HepG2 (cell line): ENCODE results near the gene TEKT2. TPM values are rescaled to one million over a fixed set of nuclear protein-coding genes. Genes with fewer than 3 reads are reported as not detected.

Source experiments
- ARNTL ChIP-seq: sonication (generic); formaldehyde crosslinking; IDR thresholded peaks from 2 replicates; pipeline ENCODE4 v1.4.0; 2020; ENCODE audit warnings: mild to moderate bottlenecking, missing genetic modification reagents
- BRCA1 ChIP-seq: sonication (generic); formaldehyde crosslinking; IDR thresholded peaks from 2 replicates; pipeline ENCODE4 v1.4.0; 2020; ENCODE audit warnings: missing genetic modification reagents
- CEBPZ ChIP-seq: IDR thresholded peaks from 2 replicates; pipeline ENCODE4 v1.6.1; 2012; ENCODE audit warnings: low read length, improper control_type of control experiment
- CTCF ChIP-seq: sonication (generic); formaldehyde crosslinking; IDR thresholded peaks from 2 replicates; pipeline ENCODE4 v1.5.0; 2020; ENCODE audit warnings: mild to moderate bottlenecking, missing genetic modification reagents, moderate library complexity
- ELF1 ChIP-seq: sonication (generic); formaldehyde crosslinking; IDR thresholded peaks from 2 replicates; pipeline ENCODE4 v1.4.0; 2020; ENCODE audit warnings: missing genetic modification reagents
- GABPA ChIP-seq, 2 experiments: IDR thresholded peaks; 2 replicates each; pipeline ENCODE4 v1.6.1; 2011 to 2016; ENCODE audit warnings: low read depth in 2 of 2, low read length in 1 of 2, missing biosample characterization in 1 of 2, missing genetic modification characterization in 1 of 2
- JUNB ChIP-seq: sonication (generic); formaldehyde crosslinking; IDR thresholded peaks from 2 replicates; pipeline ENCODE4 v1.8.0; 2022; ENCODE audit warnings: missing genetic modification reagents, mild to moderate bottlenecking, borderline replicate concordance
- NFYC ChIP-seq: IDR thresholded peaks from 2 replicates; pipeline ENCODE4 v1.6.1; 2016; ENCODE audit warnings: missing genetic modification reagents, missing compliant biosample characterization
- NRL ChIP-seq: sonication (generic); formaldehyde crosslinking; IDR thresholded peaks from 2 replicates; pipeline ENCODE4 v1.5.0; 2020; ENCODE audit warnings: missing genetic modification reagents, mild to moderate bottlenecking, moderate library complexity, borderline replicate concordance
- RXRA ChIP-seq: sonication (generic); formaldehyde crosslinking; IDR thresholded peaks from 2 replicates; pipeline ENCODE4 v1.5.1; 2020; ENCODE audit warnings: missing genetic modification reagents
- TEAD3 ChIP-seq: optimal IDR thresholded peaks from 2 replicates; pipeline ENCODE3; 2016; ENCODE audit warnings: borderline replicate concordance
- TFDP2 ChIP-seq: sonication (generic); formaldehyde crosslinking; IDR thresholded peaks from 2 replicates; pipeline ENCODE4 v1.4.0; 2020; ENCODE audit warnings: missing genetic modification reagents
- TGIF2 ChIP-seq: IDR thresholded peaks from 2 replicates; pipeline ENCODE4 v1.6.1; 2016; ENCODE audit warnings: control low read depth, missing compliant biosample characterization
- ZNF142 ChIP-seq: sonication (generic); formaldehyde crosslinking; IDR thresholded peaks from 2 replicates; pipeline ENCODE4 v1.4.0; 2020; ENCODE audit warnings: missing genetic modification reagents
- ZNF329 ChIP-seq: sonication (generic); formaldehyde crosslinking; IDR thresholded peaks from 2 replicates; pipeline ENCODE4 v1.9.0; 2021; ENCODE audit warnings: low read depth, mild to moderate bottlenecking, missing genetic modification reagents
- ZNF570 ChIP-seq: sonication (generic); formaldehyde crosslinking; IDR thresholded peaks from 2 replicates; pipeline ENCODE4 v1.4.0; 2020; ENCODE audit warnings: mild to moderate bottlenecking, missing genetic modification reagents, borderline replicate concordance
- ZNF576 ChIP-seq: sonication (generic); formaldehyde crosslinking; IDR thresholded peaks from 2 replicates; pipeline ENCODE4 v1.4.0; 2020; ENCODE audit warnings: mild to moderate bottlenecking, missing genetic modification reagents
- polyA plus RNA-seq, 8 experiments: library from polyadenylated mRNA; depleted of rRNA in 3 of 8; stranded (reverse) in 7 of 8; unstranded in 1 of 8; fragments of >200 nt; fragmentation: Illumina TruSeq in 4 of 8; extraction: Trizol in 4 of 8; gene quantifications; 2 replicates each; pipeline versions ENCODE4 v1.2.1 to v1.2.3, GENCODE V29; 2011 to 2016; ENCODE audit warnings: low read depth in 4 of 8, missing spikeins in 1 of 8, mixed read lengths in 1 of 8; ENCODE audit not compliant: insufficient read depth in 1 of 8
- total RNA-seq, 5 experiments: library from RNA; depleted of rRNA; stranded (reverse); fragments of >200 nt; fragmentation: Illumina TruSeq; extraction: Trizol; gene quantifications; 2 replicates each; pipeline ENCODE4 v1.2.3, GENCODE V29; 2016; ENCODE audit warnings: low read depth in 1 of 5

Gene TEKT2
- total and polyA plus RNA-seq, 2 of the 13 experiments (the other 11 are each of a cell fraction or from before 2014, with no cell fraction given) = 0.31 to 0.38 TPM

GRCh38 chr1:36099681-36100341, 15.9 kb downstream of the TEKT2 start (continued):
- TF ChIP-seq ZNF142 (CRISPR knock-in tag) = no peak
- TF ChIP-seq ELF1 (CRISPR knock-in tag) = no peak
- no peak for TF ChIP-seq GABPA (IDR thresholded peaks at IDR 0.05; ENCODE audit: low read depth, low read length)
- no peak for TF ChIP-seq GABPA (CRISPR knock-in tag; IDR thresholded peaks at IDR 0.05; ENCODE audit: low read depth)
- TF ChIP-seq TFDP2 = no peak
- no peak for TF ChIP-seq NFYC (CRISPR knock-in tag)
- TF ChIP-seq CEBPZ = no peak
- TF ChIP-seq ZNF576 (CRISPR knock-in tag) = peak; percentile 86; the same call in 1 of the 2 replicates
- no peak for TF ChIP-seq TEAD3 (CRISPR knock-in tag)
- peak; percentile 86 for TF ChIP-seq CTCF (CRISPR knock-in tag)
- TF ChIP-seq ZNF329 (CRISPR knock-in tag) = 0 out of 2 replicates have a peak, but pooled peaks have one; percentile 6
- peak; percentile 18; the same call in 1 of the 2 replicates for TF ChIP-seq NRL (CRISPR knock-in tag)
- TF ChIP-seq ARNTL (CRISPR knock-in tag) = no peak
- no peak for TF ChIP-seq BRCA1 (CRISPR knock-in tag)
- no peak for TF ChIP-seq JUNB (CRISPR knock-in tag)
- no peak for TF ChIP-seq ZNF570
- TF ChIP-seq TGIF2 (CRISPR knock-in tag) = no peak
- TF ChIP-seq RXRA (CRISPR knock-in tag) = 0 out of 2 replicates have a peak, but pooled peaks have one; percentile 19
